Esophagus squamous epithelium (tissue), 4 donors: ENCODE data around the gene RPL32.

Source experiments
- CTCF ChIP-seq, 6 experiments: fragments of 450-650 bp in 4 of 6; fragments of 200-600 bp in 2 of 6; sonication (generic) in 2 of 6; IDR thresholded peaks; one replicate each; pipeline ENCODE4 v1.5.1; 2016 to 2019; ENCODE audit warnings: antibody characterized with exemption in 6 of 6, mild to moderate bottlenecking in 4 of 6, moderate library complexity in 4 of 6
- POLR2A ChIP-seq, 4 donors: fragments of 450-650 bp; IDR thresholded peaks; one replicate each; pipeline ENCODE4 v1.6.1; 2017; ENCODE audit warnings: antibody characterized with exemption in 4 of 4, mild to moderate bottlenecking in 4 of 4, moderate library complexity in 3 of 4

GRCh38 chr3:12877040-12877439 lies 35.7 kb upstream of the RPL32 start:
- TF ChIP-seq POLR2A (IDR thresholded peaks at IDR 0.05) (no peak), CTCF (IDR thresholded peaks at IDR 0.05) (no peak)
